ENCODE data around the gene EPS15. TPM values are rescaled to one million over a fixed set of nuclear protein-coding genes. Genes with fewer than 3 reads are reported as not detected.

EPS15 gene
- total and polyA plus RNA-seq, 9 of the 15 experiments (the other 6 are each of a cell fraction or from before 2014, with no cell fraction given): 23.1 to 69.0 (median 41.7) TPM

DNA sequence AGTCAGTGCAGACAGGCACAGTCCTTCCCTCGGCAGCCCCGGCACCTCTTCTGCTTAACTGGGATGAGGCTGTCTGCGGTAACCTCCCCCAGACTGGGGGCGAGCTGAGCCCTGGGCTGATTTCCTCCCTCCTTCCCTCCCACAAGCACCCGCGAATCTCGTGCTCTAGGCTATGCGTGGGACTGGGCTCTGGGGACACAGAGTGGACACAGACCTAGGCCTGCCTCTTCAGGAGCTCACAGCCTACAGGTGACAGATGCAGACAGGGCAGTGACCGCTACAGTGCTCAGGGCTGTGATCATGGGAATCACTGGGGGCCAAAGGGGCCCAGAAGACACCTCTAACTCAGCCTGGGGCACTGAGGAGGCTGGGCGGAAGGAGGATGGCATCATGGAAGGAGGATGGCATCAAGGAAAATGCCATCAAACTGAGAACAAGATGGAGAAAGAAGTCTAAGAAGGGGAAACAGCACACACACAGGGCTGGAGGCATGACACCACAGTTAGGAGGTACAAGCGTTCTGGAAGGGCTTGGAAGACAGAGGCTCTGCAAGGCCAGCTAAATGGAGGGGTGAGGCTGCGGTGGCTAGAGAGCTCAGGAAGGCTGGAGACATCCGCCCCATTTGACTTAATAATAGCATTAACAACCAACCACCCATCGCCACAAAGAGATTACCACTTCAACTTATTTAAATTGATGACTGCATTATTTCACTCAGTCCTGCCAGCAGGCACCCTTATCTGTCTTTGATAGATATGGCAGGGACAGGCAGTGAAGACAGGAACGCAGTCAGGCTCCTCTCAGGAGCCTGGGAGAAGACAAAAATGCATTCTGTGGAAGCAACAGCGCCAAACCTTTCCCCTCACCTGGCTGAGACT is 192.9 kb downstream of the EPS15 start (continued):
- TF ChIP-seq E2F6 (IDR thresholded peaks at IDR 0.05; ENCODE audit: borderline replicate concordance in 1 of 2, extremely low read depth in 1 of 2, insufficient read depth in 1 of 2, insufficient read length in 1 of 2, low read depth in 1 of 2, low read length in 1 of 2, poor library complexity in 1 of 2, severe bottlenecking in 1 of 2): peak in 1 of 2 experiments; percentile 48
- 0 out of 2 replicates have a peak, but pooled peaks have one; percentile 25 for TF ChIP-seq ZNF197 (CRISPR knock-in tag; IDR thresholded peaks at IDR 0.05; ENCODE audit: low read depth)
- TF ChIP-seq, protein P1, sequence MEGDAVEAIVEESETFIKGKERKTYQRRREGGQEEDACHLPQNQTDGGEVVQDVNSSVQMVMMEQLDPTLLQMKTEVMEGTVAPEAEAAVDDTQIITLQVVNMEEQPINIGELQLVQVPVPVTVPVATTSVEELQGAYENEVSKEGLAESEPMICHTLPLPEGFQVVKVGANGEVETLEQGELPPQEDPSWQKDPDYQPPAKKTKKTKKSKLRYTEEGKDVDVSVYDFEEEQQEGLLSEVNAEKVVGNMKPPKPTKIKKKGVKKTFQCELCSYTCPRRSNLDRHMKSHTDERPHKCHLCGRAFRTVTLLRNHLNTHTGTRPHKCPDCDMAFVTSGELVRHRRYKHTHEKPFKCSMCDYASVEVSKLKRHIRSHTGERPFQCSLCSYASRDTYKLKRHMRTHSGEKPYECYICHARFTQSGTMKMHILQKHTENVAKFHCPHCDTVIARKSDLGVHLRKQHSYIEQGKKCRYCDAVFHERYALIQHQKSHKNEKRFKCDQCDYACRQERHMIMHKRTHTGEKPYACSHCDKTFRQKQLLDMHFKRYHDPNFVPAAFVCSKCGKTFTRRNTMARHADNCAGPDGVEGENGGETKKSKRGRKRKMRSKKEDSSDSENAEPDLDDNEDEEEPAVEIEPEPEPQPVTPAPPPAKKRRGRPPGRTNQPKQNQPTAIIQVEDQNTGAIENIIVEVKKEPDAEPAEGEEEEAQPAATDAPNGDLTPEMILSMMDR (IDR thresholded peaks at IDR 0.05 in 2 of 3, conservative IDR thresholded peaks at IDR 0.05 in 1 of 3; ENCODE audit: insufficient read depth in 2 of 3, low read depth in 1 of 3, low read length in 3 of 3): no peak
- no peak for TF ChIP-seq BCL6 (CRISPR knock-in tag; IDR thresholded peaks at IDR 0.05)
- no peak for TF ChIP-seq NONO (IDR thresholded peaks at IDR 0.05; ENCODE audit: low read depth in 2 of 2, low read length in 1 of 2)
- TF ChIP-seq ZNF232 (CRISPR knock-in tag; IDR thresholded peaks at IDR 0.05): no peak
- no peak for TF ChIP-seq EZH2 (IDR thresholded peaks at IDR 0.05; ENCODE audit: borderline replicate concordance, low read depth, low read length)
- TF ChIP-seq ZNF212 (CRISPR knock-in tag; IDR thresholded peaks at IDR 0.05): no peak
- TF ChIP-seq, protein P2, sequence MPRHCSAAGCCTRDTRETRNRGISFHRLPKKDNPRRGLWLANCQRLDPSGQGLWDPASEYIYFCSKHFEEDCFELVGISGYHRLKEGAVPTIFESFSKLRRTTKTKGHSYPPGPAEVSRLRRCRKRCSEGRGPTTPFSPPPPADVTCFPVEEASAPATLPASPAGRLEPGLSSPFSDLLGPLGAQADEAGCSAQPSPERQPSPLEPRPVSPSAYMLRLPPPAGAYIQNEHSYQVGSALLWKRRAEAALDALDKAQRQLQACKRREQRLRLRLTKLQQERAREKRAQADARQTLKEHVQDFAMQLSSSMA (CRISPR knock-in tag; IDR thresholded peaks at IDR 0.05): no peak
- no peak for TF ChIP-seq ZNF830 (CRISPR knock-in tag; IDR thresholded peaks at IDR 0.05)
- TF ChIP-seq ARID4B (CRISPR knock-in tag; IDR thresholded peaks at IDR 0.05): no peak
- TF ChIP-seq BCOR (IDR thresholded peaks at IDR 0.05): no peak
- no peak for TF ChIP-seq HNRNPUL1 (IDR thresholded peaks at IDR 0.05; ENCODE audit: low read length)
- no peak for TF ChIP-seq PCBP1 (IDR thresholded peaks at IDR 0.05; ENCODE audit: low read depth, low read length, poor library complexity, severe bottlenecking)
- no peak for TF ChIP-seq SUPT5H (IDR thresholded peaks at IDR 0.05)
- no peak for TF ChIP-seq ZNF57 (CRISPR knock-in tag; IDR thresholded peaks at IDR 0.05)
- no peak for TF ChIP-seq ZNF217 (CRISPR knock-in tag; IDR thresholded peaks at IDR 0.05)

Measured in K562 (cell line).